ENCODE results near the gene NAT8L. TPM values are rescaled to one million over a fixed set of nuclear protein-coding genes. Genes with fewer than 3 reads are reported as not detected.

NAT8L gene
- polyA plus RNA-seq, 1 donor (not counting 4 experiments of a cell fraction or from before 2014, with no cell fraction given), result 0.01 TPM

GRCh38 chr4:2073808-2074481 is 14.8 kb downstream of the NAT8L start:
- H4K20me1 ChIP-seq (ENCODE audit: control insufficient read depth, extremely low read depth, insufficient read depth, low read length), result no peaks in the 10 kb centered on the region
- H2AFZ ChIP-seq (ENCODE audit: control insufficient read depth, low read length), result no peak overlapping the region
- H3K9ac ChIP-seq (ENCODE audit: control insufficient read depth, extremely low read depth, insufficient read depth, low read length), result no peak overlapping the region
- no peak for TF ChIP-seq CTCF (optimal IDR thresholded peaks at IDR 0.05 in 1 of 3, IDR thresholded peaks at IDR 0.05 in 1 of 3, conservative IDR thresholded peaks at IDR 0.05 in 1 of 3; ENCODE audit: extremely low read depth in 1 of 3, insufficient read depth in 2 of 3, low read length in 3 of 3)
- TF ChIP-seq EZH2 (IDR thresholded peaks at IDR 0.05; ENCODE audit: low read length), result no peak
- no peaks in the 10 kb centered on the region for H3K79me2 ChIP-seq (ENCODE audit: control insufficient read depth, insufficient read depth, low read length)
- H3K9me3 ChIP-seq (ENCODE audit: control insufficient read depth, low read depth, low read length), result no peaks in the 10 kb centered on the region
- no peak overlapping the region for H3K4me3 ChIP-seq (ENCODE audit: control insufficient read depth in 2 of 3, extremely low read depth in 1 of 3, insufficient read depth in 2 of 3, low read depth in 1 of 3, low read length in 3 of 3)
- no peak for FAIRE-seq
- no peaks in the 10 kb centered on the region for H3K4me1 ChIP-seq (ENCODE audit: control insufficient read depth, extremely low read depth, insufficient read depth, low read length)
- dilution Hi-C loops (cut with MboI; ENCODE audit: extremely low pct_ligation_motif_present, low sequenced_read_pairs), result no loop called here
- H3K27me3 ChIP-seq (ENCODE audit: control insufficient read depth, extremely low read depth, insufficient read depth, low read length), result peaks cover 20% of the 10 kb centered on the region
- H3K27ac ChIP-seq (ENCODE audit: control insufficient read depth, insufficient read depth, low read length), result no peak overlapping the region
- no peaks in the 10 kb centered on the region for H3K9me1 ChIP-seq (ENCODE audit: control insufficient read depth, extremely low read depth, insufficient read depth, low read length)
- no peaks in the 10 kb centered on the region for H3K36me3 ChIP-seq (ENCODE audit: control insufficient read depth in 2 of 2, extremely low read depth in 1 of 2, insufficient read depth in 2 of 2, low read length in 2 of 2)
- no peak for DNase-seq (ENCODE audit: low read depth, low spot score)
- H3K4me2 ChIP-seq (ENCODE audit: control insufficient read depth, extremely low read depth, insufficient read depth, low read depth, low read length), result no peak overlapping the region

- H3K27me3 ChIP-seq (ENCODE audit: control insufficient read depth, extremely low read depth, insufficient read depth, low read length), result peaks cover 20% of the 10 kb centered on the region
- dilution Hi-C loops (cut with MboI; ENCODE audit: extremely low pct_ligation_motif_present, low sequenced_read_pairs), result no loop called here
- H3K4me3 ChIP-seq (ENCODE audit: control insufficient read depth in 2 of 3, extremely low read depth in 1 of 3, insufficient read depth in 2 of 3, low read depth in 1 of 3, low read length in 3 of 3), result no peak overlapping the region
- TF ChIP-seq EZH2 (IDR thresholded peaks at IDR 0.05; ENCODE audit: low read length), result no peak
- no peak for TF ChIP-seq CTCF (optimal IDR thresholded peaks at IDR 0.05 in 1 of 3, IDR thresholded peaks at IDR 0.05 in 1 of 3, conservative IDR thresholded peaks at IDR 0.05 in 1 of 3; ENCODE audit: extremely low read depth in 1 of 3, insufficient read depth in 2 of 3, low read length in 3 of 3)
- no peak for DNase-seq (ENCODE audit: low read depth, low spot score)
- no peaks in the 10 kb centered on the region for H3K79me2 ChIP-seq (ENCODE audit: control insufficient read depth, insufficient read depth, low read length)
- H3K27ac ChIP-seq (ENCODE audit: control insufficient read depth, insufficient read depth, low read length), result no peak overlapping the region
- H3K4me1 ChIP-seq (ENCODE audit: control insufficient read depth, extremely low read depth, insufficient read depth, low read length), result no peaks in the 10 kb centered on the region
- no peak overlapping the region for H3K4me2 ChIP-seq (ENCODE audit: control insufficient read depth, extremely low read depth, insufficient read depth, low read depth, low read length)
- no peaks in the 10 kb centered on the region for H3K9me1 ChIP-seq (ENCODE audit: control insufficient read depth, extremely low read depth, insufficient read depth, low read length)
- H4K20me1 ChIP-seq (ENCODE audit: control insufficient read depth, extremely low read depth, insufficient read depth, low read length), result no peaks in the 10 kb centered on the region
- FAIRE-seq, result no peak
- H2AFZ ChIP-seq (ENCODE audit: control insufficient read depth, low read length), result no peak overlapping the region
- H3K9ac ChIP-seq (ENCODE audit: control insufficient read depth, extremely low read depth, insufficient read depth, low read length), result no peak overlapping the region
- no peaks in the 10 kb centered on the region for H3K36me3 ChIP-seq (ENCODE audit: control insufficient read depth in 2 of 2, extremely low read depth in 1 of 2, insufficient read depth in 2 of 2, low read length in 2 of 2)
- H3K9me3 ChIP-seq (ENCODE audit: control insufficient read depth, low read depth, low read length), result no peaks in the 10 kb centered on the region
Measured at GRCh38 chr4:2074588-2074987, 15.5 kb downstream of the NAT8L start.

All from keratinocyte (primary cell).